GM12872 (cell line): Measurements from ENCODE around the gene YPEL3.

Experiments used
- TF ChIP-seq, protein P1 (sequence below): IDR thresholded peaks from 3 replicates; pipeline ENCODE4 v1.5.1; 2011; ENCODE audit warnings: low read depth, mild to moderate bottlenecking, low read length, moderate library complexity; ENCODE audit not compliant: insufficient read depth

YPEL3 gene, protein sequence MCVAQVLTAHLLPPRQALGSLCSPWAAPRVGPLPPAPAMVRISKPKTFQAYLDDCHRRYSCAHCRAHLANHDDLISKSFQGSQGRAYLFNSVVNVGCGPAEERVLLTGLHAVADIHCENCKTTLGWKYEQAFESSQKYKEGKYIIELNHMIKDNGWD

DNA sequence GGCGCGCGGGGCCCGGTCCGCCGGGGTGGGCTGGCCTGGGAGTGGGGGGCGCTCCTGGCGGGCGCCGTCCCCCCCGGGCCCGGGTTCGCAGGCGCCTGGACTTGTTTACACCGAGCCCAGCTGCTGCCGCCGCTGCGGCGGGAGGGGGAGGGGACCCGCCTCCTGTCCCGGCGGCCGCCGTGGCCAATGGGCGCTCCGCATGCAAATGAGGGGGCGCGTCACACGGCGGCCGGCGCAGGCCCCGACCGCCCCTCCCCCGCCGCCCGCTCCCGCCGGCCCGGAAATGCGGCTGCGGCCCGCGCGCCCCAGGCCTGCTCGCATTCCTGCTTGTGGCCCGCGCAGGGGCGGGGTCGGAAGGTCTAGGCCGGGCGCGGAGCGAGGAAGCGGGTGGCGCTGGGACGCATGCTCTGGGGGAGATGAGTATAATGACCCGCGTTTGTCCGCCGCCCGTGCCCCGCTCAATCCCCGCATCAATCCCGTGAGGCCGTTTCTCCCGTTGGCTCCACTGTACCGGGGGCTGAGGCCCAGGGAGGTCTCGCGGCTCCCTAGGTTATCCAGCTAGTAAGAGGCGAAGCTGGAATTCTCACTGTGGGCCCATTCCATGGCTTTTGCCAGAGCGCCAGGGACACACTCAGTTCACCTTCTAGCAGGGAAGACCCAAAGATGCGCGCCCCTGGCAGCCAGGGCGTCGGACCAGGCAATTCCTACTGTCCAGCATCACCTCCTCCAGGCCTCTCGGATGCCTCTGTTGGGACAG is at the start of gene YPEL3:
YPEL3 (minus strand) TSS at position 109 of the 757 bp plus-strand sequence. CDS start 731 bp downstream, outside the sequence.
- TF ChIP-seq, protein P1, sequence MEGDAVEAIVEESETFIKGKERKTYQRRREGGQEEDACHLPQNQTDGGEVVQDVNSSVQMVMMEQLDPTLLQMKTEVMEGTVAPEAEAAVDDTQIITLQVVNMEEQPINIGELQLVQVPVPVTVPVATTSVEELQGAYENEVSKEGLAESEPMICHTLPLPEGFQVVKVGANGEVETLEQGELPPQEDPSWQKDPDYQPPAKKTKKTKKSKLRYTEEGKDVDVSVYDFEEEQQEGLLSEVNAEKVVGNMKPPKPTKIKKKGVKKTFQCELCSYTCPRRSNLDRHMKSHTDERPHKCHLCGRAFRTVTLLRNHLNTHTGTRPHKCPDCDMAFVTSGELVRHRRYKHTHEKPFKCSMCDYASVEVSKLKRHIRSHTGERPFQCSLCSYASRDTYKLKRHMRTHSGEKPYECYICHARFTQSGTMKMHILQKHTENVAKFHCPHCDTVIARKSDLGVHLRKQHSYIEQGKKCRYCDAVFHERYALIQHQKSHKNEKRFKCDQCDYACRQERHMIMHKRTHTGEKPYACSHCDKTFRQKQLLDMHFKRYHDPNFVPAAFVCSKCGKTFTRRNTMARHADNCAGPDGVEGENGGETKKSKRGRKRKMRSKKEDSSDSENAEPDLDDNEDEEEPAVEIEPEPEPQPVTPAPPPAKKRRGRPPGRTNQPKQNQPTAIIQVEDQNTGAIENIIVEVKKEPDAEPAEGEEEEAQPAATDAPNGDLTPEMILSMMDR, result no peak

DNA sequence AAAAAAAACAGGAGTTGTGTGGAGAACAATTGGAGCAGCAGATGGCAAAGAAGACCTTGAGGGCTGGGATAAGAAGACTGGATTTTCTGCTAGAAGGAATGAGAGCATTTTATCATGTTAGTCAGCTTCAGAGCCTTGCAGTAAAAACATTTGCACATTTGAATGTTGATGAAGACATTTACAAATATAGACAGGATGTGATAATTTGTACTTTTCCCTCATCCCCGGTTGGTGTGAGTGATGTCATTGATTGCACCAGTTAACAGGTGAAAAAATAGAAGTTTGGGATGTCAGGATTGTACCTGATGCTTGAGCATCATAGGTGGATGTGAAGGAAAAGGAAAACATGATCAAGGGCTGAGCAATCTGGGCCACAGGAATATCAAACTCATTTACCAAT is 49.6 kb upstream of the YPEL3 start:
- TF ChIP-seq, protein P1, result no peak

DNA sequence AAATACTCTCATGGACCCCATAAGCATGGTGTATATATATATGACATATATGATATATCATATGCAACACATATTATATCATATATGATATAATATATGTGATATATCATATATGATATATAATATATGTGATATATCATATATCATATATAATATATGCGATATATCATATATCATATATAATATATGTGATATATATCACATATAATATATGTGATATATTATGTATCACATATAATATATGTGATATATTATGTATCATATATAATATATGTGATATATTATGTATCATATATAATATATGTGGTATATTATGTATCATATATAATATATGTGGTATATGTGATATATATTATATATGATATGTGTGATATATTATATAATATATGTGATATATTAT is 48.9 kb upstream of the YPEL3 start:
- TF ChIP-seq, protein P1, result no peak

DNA sequence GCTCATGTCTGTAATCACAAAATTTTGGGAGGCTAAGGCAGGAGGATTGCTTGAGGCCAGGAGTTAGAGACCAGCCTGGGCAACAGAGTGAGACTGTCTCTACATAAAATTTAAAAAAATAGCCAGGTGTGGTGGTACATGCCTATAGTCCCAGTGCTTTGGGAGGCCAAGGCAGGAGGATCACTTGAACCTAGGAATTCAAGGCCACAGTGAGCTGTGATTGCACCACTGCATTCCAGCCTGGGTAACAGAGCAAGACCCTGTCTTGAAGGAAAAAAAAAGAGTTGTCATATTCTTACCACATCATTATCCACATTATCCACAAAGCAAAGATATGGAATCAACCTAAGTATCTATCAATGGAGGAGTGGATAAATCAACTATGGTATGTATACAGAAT is 48.0 kb upstream of the YPEL3 start:
- TF ChIP-seq, protein P1, result no peak

DNA sequence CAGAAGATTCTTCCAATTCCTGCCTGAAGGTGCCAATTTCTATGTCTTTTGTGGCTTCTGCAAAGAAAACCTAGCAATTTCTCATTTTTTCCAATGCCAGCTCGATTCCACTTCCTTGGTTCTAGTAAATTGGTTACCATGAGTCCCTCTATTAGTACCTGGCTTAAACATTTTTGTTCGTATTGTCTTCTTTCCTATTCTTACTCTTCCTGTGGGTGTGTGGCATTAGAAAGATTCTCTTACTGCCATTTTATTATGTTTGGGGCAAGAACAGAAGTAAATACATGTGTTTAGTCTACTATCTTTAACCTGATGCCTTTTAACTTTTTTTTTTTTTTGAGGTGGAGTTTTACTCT is 47.3 kb upstream of the YPEL3 start:
- TF ChIP-seq, protein P1, result no peak

DNA sequence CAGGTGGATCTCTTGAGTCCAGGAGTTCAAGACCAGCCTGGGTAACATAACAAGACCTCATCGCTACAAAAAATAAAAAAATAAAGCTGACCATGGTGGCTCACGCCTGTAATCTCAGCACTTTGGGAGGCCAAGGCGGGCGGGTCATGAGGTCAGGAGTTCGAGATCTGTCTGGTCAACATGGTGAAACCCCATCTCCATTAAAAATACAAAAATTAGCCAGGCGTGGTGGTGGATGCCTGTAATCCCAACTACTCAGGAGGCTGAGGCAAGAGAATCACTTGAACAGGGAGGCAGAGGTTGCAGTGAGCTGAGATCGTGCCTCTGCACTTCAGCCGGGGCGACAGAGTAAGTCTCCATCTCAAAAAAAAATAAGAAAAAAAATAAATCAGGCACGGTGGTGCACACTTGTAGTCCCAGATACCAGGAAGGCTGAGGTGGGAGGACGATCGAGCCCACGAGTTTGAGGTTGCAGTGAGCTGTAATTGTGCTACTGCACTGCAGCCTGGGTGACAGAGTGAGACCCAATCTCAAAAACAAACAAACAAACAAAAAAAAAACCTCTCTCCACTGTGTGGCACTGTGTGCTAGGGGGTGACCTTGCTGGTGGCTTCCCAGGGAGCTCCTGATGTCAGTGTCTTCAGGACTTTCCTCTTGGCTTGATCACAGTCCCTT is 46.8 kb upstream of the YPEL3 start:
- TF ChIP-seq, protein P1, result peak; percentile 69

DNA sequence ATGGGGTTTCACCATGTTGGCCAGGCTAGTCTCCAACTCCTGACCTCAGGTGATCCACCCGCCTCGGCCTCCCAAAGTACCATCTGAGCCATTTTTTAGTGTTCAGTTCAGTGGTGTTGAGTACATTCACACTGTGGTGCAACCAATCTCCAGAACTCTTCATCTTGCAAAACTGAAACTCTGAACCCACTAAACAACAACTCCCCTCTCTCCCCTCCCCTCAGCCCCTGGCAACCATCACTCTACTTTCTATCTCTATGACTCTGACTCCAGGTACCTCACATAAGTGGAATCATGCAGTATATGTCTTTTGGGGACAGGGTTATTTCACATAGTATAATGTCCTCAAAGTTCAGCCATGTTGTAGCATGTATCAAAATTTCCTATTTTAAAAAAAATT is 45.7 kb upstream of the YPEL3 start:
- TF ChIP-seq, protein P1, result no peak
